IMR-90 (cell line): ENCODE measurements around the gene PREP. TPM values are rescaled to one million over a fixed set of nuclear protein-coding genes. Genes with fewer than 3 reads are reported as not detected.

Experiments
- ATAC-seq: fragments of 200-7000 bp; cut with Tn5 transposase; 2 replicates; pipeline ENCODE4 v1.9.1; 2020; ENCODE audit warnings: low read depth, mild to moderate bottlenecking, moderate library complexity
- BruUV-seq: library from RNA; stranded (reverse); fragments of 400-500 nt; replicated peaks from 2 replicates; lab custom pipeline; 2021; lab: Mats Ljungman, UMichigan
- CTCF ChIA-PET: fragments of 300-600 bp; formaldehyde crosslinking; extraction: SDS; loops from one replicate; lab custom pipeline; 2021; ENCODE audit warnings: antibody characterized with exemption; lab: Yijun Ruan, JAX
- POLR2A ChIA-PET: fragments of 300-600 bp; sonication (Branson Sonifier 250); formaldehyde crosslinking; loops from one replicate; lab custom pipeline; 2022; ENCODE audit warnings: antibody characterized with exemption; ENCODE audit not compliant: unreplicated experiment; lab: Charles Lee
- DNase-seq: peaks from one replicate; pipeline ENCODE4 v3.0.0; 2013
- H2AFZ ChIP-seq: replicated peaks from 2 replicates; pipeline ENCODE3; 2013; ENCODE audit warnings: low read length, mild to moderate bottlenecking; ENCODE audit not compliant: poor library complexity
- H2AK5ac ChIP-seq: 2 replicates; pipeline ENCODE4 v1.6.1; 2013; ENCODE audit warnings: low read depth, low read length, inconsistent platforms
- H2AK9ac ChIP-seq: replicated peaks from 2 replicates; pipeline ENCODE3; 2013; ENCODE audit warnings: mild to moderate bottlenecking, low read depth, low read length, moderate library complexity; ENCODE audit not compliant: poor library complexity
- H2BK120ac ChIP-seq: 2 replicates; pipeline ENCODE4 v1.6.1; 2013; ENCODE audit warnings: low read depth, low read length, inconsistent platforms
- H2BK15ac ChIP-seq: 3 replicates; pipeline ENCODE4 v1.6.1; 2013; ENCODE audit warnings: low read depth, low read length, inconsistent platforms
- H2BK20ac ChIP-seq: 2 replicates; pipeline ENCODE4 v1.6.1; 2013; ENCODE audit warnings: low read depth, mild to moderate bottlenecking, inconsistent platforms, low read length, moderate library complexity
- H2BK5ac ChIP-seq: 2 replicates; pipeline ENCODE4 v1.6.1; 2013; ENCODE audit warnings: mild to moderate bottlenecking, low read depth, low read length, inconsistent platforms; ENCODE audit not compliant: poor library complexity, severe bottlenecking
- H3K14ac ChIP-seq: replicated peaks from 2 replicates; pipeline ENCODE4 v1.6.1; 2013; ENCODE audit warnings: low read depth, low read length, inconsistent platforms
- H3K18ac ChIP-seq: 2 replicates; pipeline ENCODE4 v1.6.1; 2013; ENCODE audit warnings: low read depth, low read length, control low read depth
- H3K23ac ChIP-seq: 2 replicates; pipeline ENCODE4 v1.6.1; 2013; ENCODE audit warnings: low read depth, low read length, inconsistent platforms
- H3K27ac ChIP-seq: 2 replicates; pipeline ENCODE4 v1.5.1; 2013; ENCODE audit warnings: mild to moderate bottlenecking, control low read depth, low read length; ENCODE audit not compliant: insufficient read depth
- H3K27me3 ChIP-seq: 2 replicates; pipeline ENCODE4 v1.6.1; 2013; ENCODE audit warnings: low read length; ENCODE audit not compliant: control insufficient read depth, insufficient read depth
- H3K36me3 ChIP-seq: 2 replicates; pipeline ENCODE4 v1.6.1; 2013; ENCODE audit warnings: low read length, mixed read lengths; ENCODE audit not compliant: control insufficient read depth, insufficient read depth
- H3K4ac ChIP-seq: 2 replicates; pipeline ENCODE4 v1.6.1; 2013; ENCODE audit warnings: low read depth, low read length, inconsistent platforms
- H3K4me1 ChIP-seq: 2 replicates; pipeline ENCODE4 v1.6.1; 2013; ENCODE audit warnings: low read length, mixed read lengths; ENCODE audit not compliant: control insufficient read depth, insufficient read depth
- H3K4me2 ChIP-seq: 2 replicates; pipeline ENCODE4 v1.6.1; 2013; ENCODE audit warnings: low read depth, mild to moderate bottlenecking, control low read depth, low read length, moderate library complexity
- H3K4me3 ChIP-seq: 2 replicates; pipeline ENCODE4 v1.5.1; 2013; ENCODE audit warnings: low read depth, mild to moderate bottlenecking, control low read depth, low read length, moderate library complexity; ENCODE audit not compliant: insufficient read depth
- H3K56ac ChIP-seq: 2 replicates; pipeline ENCODE4 v1.6.1; 2013; ENCODE audit warnings: low read length, inconsistent platforms; ENCODE audit not compliant: insufficient read depth; ENCODE audit errors: extremely low read depth
- H3K79me1 ChIP-seq, 2 experiments: 2 replicates each; pipeline ENCODE4 v1.6.1; 2013; ENCODE audit warnings: low read length in 2 of 2, inconsistent platforms in 1 of 2, low read depth in 1 of 2
- H3K9ac ChIP-seq: 2 replicates; pipeline ENCODE4 v1.6.1; 2013; ENCODE audit warnings: low read depth, low read length, control low read depth
- H3K9me1 ChIP-seq: 2 replicates; pipeline ENCODE4 v1.6.1; 2013; ENCODE audit warnings: low read length, inconsistent platforms; ENCODE audit not compliant: insufficient read depth
- H3K9me3 ChIP-seq: 2 replicates; pipeline ENCODE4 v1.6.1; 2013; ENCODE audit warnings: low read length; ENCODE audit not compliant: control insufficient read depth, insufficient read depth
- H4K20me1 ChIP-seq: 2 replicates; pipeline ENCODE4 v1.6.1; 2013; ENCODE audit warnings: low read length, inconsistent platforms; ENCODE audit not compliant: insufficient read depth
- H4K5ac ChIP-seq: 2 replicates; pipeline ENCODE4 v1.6.1; 2013; ENCODE audit warnings: mild to moderate bottlenecking, low read depth, low read length, control low read depth
- H4K8ac ChIP-seq, 2 experiments: 2 replicates each; pipeline ENCODE4 v1.6.1; 2013; ENCODE audit warnings: low read depth in 2 of 2, low read length in 2 of 2, control low read depth in 1 of 2, inconsistent platforms in 1 of 2
- H4K91ac ChIP-seq: 2 replicates; pipeline ENCODE4 v1.6.1; 2013; ENCODE audit warnings: low read depth, low read length, inconsistent platforms; ENCODE audit not compliant: insufficient read depth
- BHLHE40 ChIP-seq: fragments of 150-350 bp; IDR thresholded peaks from 2 replicates; pipeline ENCODE4 v1.6.1; 2016; ENCODE audit warnings: mild to moderate bottlenecking, low read depth, low read length
- CEBPB ChIP-seq: IDR thresholded peaks from 2 replicates; pipeline ENCODE4 v1.6.1; 2012; ENCODE audit warnings: low read depth, low read length, improper control_type of control experiment
- CHD1 ChIP-seq: IDR thresholded peaks from 2 replicates; pipeline ENCODE4 v1.6.1; 2012; ENCODE audit warnings: low read depth, low read length, improper control_type of control experiment
- FOS ChIP-seq: fragments of 150-350 bp; IDR thresholded peaks from 2 replicates; pipeline ENCODE4 v1.6.1; 2016; ENCODE audit warnings: low read depth, low read length
- MAFK ChIP-seq: IDR thresholded peaks from 2 replicates; pipeline ENCODE4 v1.6.1; 2012; ENCODE audit warnings: low read depth, low read length, improper control_type of control experiment
- MAZ ChIP-seq: IDR thresholded peaks from 2 replicates; pipeline ENCODE4 v1.6.1; 2012; ENCODE audit warnings: low read depth, mild to moderate bottlenecking, low read length, improper control_type of control experiment, moderate library complexity, borderline replicate concordance
- MXI1 ChIP-seq: IDR thresholded peaks from 2 replicates; pipeline ENCODE4 v1.6.1; 2012; ENCODE audit warnings: low read depth, mild to moderate bottlenecking, low read length, moderate library complexity, borderline replicate concordance
- NFE2L2 ChIP-seq: fragments of 150-350 bp; IDR thresholded peaks from 2 replicates; pipeline ENCODE4 v1.6.1; 2016; ENCODE audit warnings: low read depth, mild to moderate bottlenecking, low read length
- POLR2A ChIP-seq: IDR thresholded peaks from 2 replicates; pipeline ENCODE4 v1.6.1; 2012; ENCODE audit warnings: mild to moderate bottlenecking, low read depth, low read length
- RAD21 ChIP-seq: IDR thresholded peaks from 2 replicates; pipeline ENCODE4 v1.6.1; 2012; ENCODE audit warnings: low read length, improper control_type of control experiment
- RFX5 ChIP-seq: IDR thresholded peaks from 2 replicates; pipeline ENCODE4 v1.8.0; 2012; ENCODE audit warnings: low read depth, mild to moderate bottlenecking, low read length, moderate library complexity
- SMC3 ChIP-seq: fragments of 150-350 bp; IDR thresholded peaks from 2 replicates; pipeline ENCODE4 v1.6.1; 2016; ENCODE audit warnings: low read depth, mild to moderate bottlenecking, antibody characterized with exemption, low read length, moderate library complexity
- WGBS, 2 experiments: methylation state at CpG; one replicate each; pipeline versions ENCODE4 v1.1.5 to v1.1.7; 2013; ENCODE audit warnings: missing lambda C conversion rate in 2 of 2; ENCODE audit not compliant: insufficient read length in 1 of 2; ENCODE audit errors: extremely low coverage in 2 of 2; 5-methylcytosine and 5-hydroxymethylcytosine counted together
- dilution Hi-C: fragments of 300-500 bp; cut with HindIII; formaldehyde crosslinking; loops from one replicate; pipeline ENCODE4 v1.14.3; 2018; ENCODE audit warnings: low sequenced_read_pairs; ENCODE audit not compliant: unreplicated experiment
- in situ Hi-C: fragments of 300-500 bp; cut with MboI; formaldehyde crosslinking; loops from 3 replicates; pipeline ENCODE4 v1.14.3; 2019; ENCODE audit warnings: low sequenced_read_pairs, inconsistent platforms, mixed read lengths
- intact Hi-C: fragments of 100-400 bp; cut with micrococcal nuclease; formaldehyde crosslinking; loops from 2 replicates; pipeline ENCODE4 v1.10.0; 2022
- polyA plus RNA-seq, 3 experiments: library from polyadenylated mRNA; depleted of rRNA; stranded (reverse); fragments of >200 nt; gene quantifications; 2 replicates each; pipeline ENCODE4 v1.2.3, GENCODE V29; 2012; ENCODE audit warnings: low replicate concordance in 1 of 3
- total RNA-seq: library from RNA; depleted of rRNA; stranded (reverse); fragments of >200 nt; gene quantifications from 2 replicates; pipeline ENCODE4 v1.2.3, GENCODE V29; 2012
- TF ChIP-seq, protein P1 (sequence below): fragments of 150-350 bp; IDR thresholded peaks from 2 replicates; pipeline ENCODE4 v1.6.1; 2017; ENCODE audit warnings: mild to moderate bottlenecking, antibody characterized with exemption, low read length, low read depth
- TF ChIP-seq, protein P2 (sequence below): conservative IDR thresholded peaks from 2 replicates; pipeline ENCODE4 v1.5.1; 2012; ENCODE audit warnings: mild to moderate bottlenecking, low read depth, low read length, improper control_type of control experiment
- TF ChIP-seq, protein P3 (sequence below): fragments of 150-350 bp; IDR thresholded peaks from 2 replicates; pipeline ENCODE4 v1.6.1; 2016; ENCODE audit warnings: low read depth, mild to moderate bottlenecking, low read length, moderate library complexity, borderline replicate concordance

The PREP gene
- total and polyA plus RNA-seq, 2 of the 4 experiments (the other 2 are of a cell fraction): 21.0 to 25.7 TPM

DNA sequence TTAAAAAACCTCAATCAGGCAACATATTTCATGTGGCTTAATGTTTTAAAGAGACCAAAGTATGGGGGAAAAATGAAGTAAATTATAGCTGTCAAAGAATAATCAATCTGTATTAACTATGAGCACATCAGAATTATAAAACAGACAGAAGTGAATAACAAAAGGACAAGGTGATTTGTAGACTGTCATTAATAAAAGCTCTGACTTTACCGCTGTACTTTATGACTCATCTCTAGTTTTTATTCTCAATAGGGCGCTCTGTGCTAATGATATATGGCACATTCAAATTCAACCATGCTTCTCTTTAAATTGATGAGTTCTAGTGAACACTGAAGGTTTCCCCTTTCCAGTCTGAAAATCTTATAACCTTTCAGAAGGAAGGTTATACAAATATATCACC lies 72.0 kb downstream of the PREP start:
- TF ChIP-seq MAFK: no peak
- TF ChIP-seq POLR2A: no peak
- TF ChIP-seq CHD1: no peak
- TF ChIP-seq BHLHE40: no peak
- no peak for TF ChIP-seq RAD21
- no peak for TF ChIP-seq SMC3
- TF ChIP-seq MAZ: no peak
- TF ChIP-seq, protein P1, sequence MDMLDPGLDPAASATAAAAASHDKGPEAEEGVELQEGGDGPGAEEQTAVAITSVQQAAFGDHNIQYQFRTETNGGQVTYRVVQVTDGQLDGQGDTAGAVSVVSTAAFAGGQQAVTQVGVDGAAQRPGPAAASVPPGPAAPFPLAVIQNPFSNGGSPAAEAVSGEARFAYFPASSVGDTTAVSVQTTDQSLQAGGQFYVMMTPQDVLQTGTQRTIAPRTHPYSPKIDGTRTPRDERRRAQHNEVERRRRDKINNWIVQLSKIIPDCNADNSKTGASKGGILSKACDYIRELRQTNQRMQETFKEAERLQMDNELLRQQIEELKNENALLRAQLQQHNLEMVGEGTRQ: no peak
- TF ChIP-seq FOS: no peak
- TF ChIP-seq CEBPB: no peak
- TF ChIP-seq, protein P2, sequence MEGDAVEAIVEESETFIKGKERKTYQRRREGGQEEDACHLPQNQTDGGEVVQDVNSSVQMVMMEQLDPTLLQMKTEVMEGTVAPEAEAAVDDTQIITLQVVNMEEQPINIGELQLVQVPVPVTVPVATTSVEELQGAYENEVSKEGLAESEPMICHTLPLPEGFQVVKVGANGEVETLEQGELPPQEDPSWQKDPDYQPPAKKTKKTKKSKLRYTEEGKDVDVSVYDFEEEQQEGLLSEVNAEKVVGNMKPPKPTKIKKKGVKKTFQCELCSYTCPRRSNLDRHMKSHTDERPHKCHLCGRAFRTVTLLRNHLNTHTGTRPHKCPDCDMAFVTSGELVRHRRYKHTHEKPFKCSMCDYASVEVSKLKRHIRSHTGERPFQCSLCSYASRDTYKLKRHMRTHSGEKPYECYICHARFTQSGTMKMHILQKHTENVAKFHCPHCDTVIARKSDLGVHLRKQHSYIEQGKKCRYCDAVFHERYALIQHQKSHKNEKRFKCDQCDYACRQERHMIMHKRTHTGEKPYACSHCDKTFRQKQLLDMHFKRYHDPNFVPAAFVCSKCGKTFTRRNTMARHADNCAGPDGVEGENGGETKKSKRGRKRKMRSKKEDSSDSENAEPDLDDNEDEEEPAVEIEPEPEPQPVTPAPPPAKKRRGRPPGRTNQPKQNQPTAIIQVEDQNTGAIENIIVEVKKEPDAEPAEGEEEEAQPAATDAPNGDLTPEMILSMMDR: no peak
- no peak for TF ChIP-seq RFX5
- TF ChIP-seq MXI1: no peak
- no peak for TF ChIP-seq NFE2L2
- TF ChIP-seq, protein P3, sequence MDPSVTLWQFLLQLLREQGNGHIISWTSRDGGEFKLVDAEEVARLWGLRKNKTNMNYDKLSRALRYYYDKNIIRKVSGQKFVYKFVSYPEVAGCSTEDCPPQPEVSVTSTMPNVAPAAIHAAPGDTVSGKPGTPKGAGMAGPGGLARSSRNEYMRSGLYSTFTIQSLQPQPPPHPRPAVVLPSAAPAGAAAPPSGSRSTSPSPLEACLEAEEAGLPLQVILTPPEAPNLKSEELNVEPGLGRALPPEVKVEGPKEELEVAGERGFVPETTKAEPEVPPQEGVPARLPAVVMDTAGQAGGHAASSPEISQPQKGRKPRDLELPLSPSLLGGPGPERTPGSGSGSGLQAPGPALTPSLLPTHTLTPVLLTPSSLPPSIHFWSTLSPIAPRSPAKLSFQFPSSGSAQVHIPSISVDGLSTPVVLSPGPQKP: no peak
- in situ Hi-C loops: no loop called here

More for the DNA sequence above, 72.0 kb downstream of the PREP start:
- Histone ChIP-seq H2BK5ac (no peak overlapping the region), H3K9me1 (peaks cover 3% of the 10 kb centered on the region), H2AFZ (no peak overlapping the region), H3K4ac (no peak overlapping the region), H3K14ac (no peak overlapping the region), H2BK15ac (no peak overlapping the region), H3K27me3 (no peaks in the 10 kb centered on the region), H3K27ac (no peak overlapping the region), H3K18ac (no peak overlapping the region), H3K9ac (no peak overlapping the region), H3K4me3 (no peak overlapping the region), H4K91ac (no peak overlapping the region), H2AK5ac (no peak overlapping the region), H3K4me1 (peaks cover 3% of the 10 kb centered on the region; the same call in 1 of the 2 replicates), H3K23ac (no peak overlapping the region), H4K5ac (no peak overlapping the region), H4K20me1 (peaks cover 13% of the 10 kb centered on the region; the same call in 1 of the 2 replicates), H4K8ac (no peak overlapping the region), H2BK120ac (no peak overlapping the region), H3K36me3 (peaks cover 19% of the 10 kb centered on the region), H3K4me2 (no peak overlapping the region), H3K56ac (no peak overlapping the region), H2AK9ac (no peak overlapping the region), H3K79me1 (peaks cover 3 to 18% of the 10 kb centered on the region in 2 experiments), H2BK20ac (no peak overlapping the region), H3K9me3 (no peaks in the 10 kb centered on the region)
- POLR2A ChIA-PET: no interaction called here
- CTCF ChIA-PET: no interaction called here
- DNase-seq: no peak
- dilution Hi-C loops: no loop called here
- ATAC-seq: no peak
- no TSS peak for BruUV-seq
- intact Hi-C loops: no loop called here
- no CpG with 5 or more reads among the region's 2 CpGs for WGBS, 2 experiments
